NCI-H2196 (cell line): ENCODE data around the gene PIK3C3.
"Not testable (repeated sequence)": the region's sequence is repeated elsewhere in the genome, so short reads cannot be mapped to it uniquely, and the experiment has no call there.

Experiments
- DNase-seq: peaks from one replicate; lab custom pipeline; 2025; ENCODE audit not compliant: unreplicated experiment; lab: John Stamatoyannopoulos, UW

The PIK3C3 gene

DNA sequence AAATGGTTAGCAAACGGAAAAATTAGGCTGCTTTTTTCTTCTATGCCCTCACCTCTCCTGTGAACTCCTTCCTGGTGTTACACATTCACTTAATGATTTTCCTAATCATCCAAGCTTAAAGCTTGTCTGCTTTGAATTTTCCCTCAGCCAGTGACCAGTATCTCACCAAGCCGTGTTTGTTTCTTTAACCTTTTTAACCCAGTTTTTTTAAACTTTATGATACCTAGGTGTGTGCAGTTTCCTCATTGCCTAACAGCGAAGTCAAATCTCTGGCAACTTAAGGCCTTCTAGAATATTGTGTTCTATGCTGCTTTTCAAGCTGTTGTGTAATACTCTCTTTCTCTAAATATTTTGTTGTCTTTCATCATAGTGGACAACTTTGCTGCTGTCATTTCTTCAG lies 113.0 kb downstream of the PIK3C3 start:
- no peak for DNase-seq

- DNase-seq: no peak
Measured at GRCh38 chr18:42069036-42069435, 114.0 kb downstream of the PIK3C3 start.

- no peak for DNase-seq
Measured at GRCh38 chr18:42072407-42072806, 117.4 kb downstream of the PIK3C3 start.

DNA sequence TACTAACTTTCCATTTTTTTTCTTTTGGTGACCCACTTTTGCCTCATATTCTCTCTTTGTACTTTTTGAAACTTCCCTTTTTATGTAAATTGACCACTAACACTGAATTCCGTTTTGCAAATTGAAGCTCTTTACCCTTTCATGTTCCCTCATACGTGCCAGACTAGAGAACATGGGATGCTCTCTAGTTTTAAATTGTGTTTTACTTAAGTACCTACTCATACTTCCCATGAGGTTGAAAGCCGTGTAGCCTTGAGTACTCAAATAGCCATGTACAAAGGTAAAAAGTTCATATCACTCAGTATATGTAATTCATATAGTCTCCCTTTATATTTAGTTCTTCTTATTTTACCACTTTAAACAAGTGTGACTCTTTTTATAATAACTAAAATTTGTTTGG lies 119.7 kb downstream of the PIK3C3 start:
- DNase-seq: no peak

GRCh38 chr18:42078711-42079110 lies 123.7 kb downstream of the PIK3C3 start:
- no peak for DNase-seq

GRCh38 chr18:42080340-42080739 lies 125.3 kb downstream of the PIK3C3 start:
- DNase-seq: no peak

DNA sequence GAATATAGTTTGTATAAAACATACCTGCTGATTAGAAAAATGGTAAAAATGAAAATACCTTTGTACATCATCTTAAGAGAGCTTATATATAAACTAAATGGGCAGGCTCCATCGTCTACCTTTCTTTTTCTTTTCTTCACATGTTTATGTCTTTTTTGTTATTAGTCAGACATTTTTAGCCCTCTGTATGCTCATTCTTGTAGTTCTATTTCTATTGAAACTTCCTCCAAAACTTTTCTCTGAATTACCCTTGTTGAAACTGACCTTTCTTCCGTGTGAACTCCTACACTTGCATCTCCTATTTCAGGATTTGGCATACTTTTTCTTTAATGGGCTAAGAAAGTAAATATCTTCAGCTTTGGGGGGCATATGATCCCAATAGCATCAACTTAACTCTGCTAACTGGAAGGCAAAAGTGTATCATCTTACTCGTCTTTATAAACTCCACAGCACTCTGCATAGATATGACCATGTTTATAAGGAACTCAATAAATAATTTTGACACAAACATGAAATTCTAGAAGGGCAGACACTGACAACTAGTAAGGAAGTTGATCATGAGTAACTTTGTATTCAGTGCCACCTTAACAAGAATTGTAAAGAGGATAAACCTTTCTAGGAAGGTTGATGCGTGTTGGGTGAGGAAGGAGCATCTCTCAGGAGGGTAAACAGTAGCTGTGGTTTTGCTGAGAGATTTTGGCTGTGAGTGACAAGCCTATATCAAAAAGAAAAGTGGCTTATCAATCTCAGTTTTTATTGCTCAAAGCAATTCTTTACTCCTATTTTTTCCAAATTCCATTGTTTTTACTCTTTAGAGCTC lies 127.6 kb downstream of the PIK3C3 start:
- no peak for DNase-seq

- DNase-seq: no peak
Measured at GRCh38 chr18:42086288-42086687, 131.3 kb downstream of the PIK3C3 start.

DNA sequence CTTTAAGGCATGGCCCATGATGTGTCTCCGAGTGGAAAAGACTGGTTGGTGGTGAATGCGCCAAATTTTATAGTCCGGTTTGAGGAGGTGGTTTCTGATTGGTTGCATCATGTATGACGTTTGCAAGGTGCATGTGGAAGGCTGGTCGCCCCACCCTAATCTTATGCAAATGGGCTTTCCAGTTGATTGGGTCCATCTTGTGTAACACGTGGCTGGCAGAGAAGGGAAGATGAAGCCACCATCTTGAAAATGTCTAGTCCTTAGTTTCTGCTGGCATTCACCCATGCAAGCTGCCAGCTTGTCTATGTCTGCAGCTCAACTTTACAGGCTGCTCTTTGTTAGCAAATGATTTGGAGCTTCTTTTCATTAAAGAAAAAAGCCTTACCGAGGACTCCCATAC lies 132.2 kb downstream of the PIK3C3 start:
- no peak for DNase-seq

GRCh38 chr18:42087876-42088275 lies 132.8 kb downstream of the PIK3C3 start:
- DNase-seq: no peak

DNA sequence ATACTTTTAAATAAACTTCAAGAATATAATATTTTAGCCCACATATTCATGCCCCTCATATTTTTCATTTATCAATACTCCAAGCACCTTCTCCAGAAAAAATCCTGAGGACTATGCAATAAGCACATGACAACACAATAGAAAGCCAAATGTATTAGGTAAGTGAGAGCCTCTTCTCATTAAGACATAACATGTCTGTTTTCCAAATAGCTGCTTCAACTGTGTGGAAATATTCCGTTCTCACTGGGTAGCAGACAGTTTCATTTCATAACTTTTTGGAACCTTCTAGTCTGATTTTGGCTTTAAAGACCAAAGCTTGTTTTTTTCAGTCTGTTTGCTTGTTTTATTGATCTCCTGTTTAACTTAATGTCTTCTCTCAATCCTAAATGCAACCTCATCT lies 137.8 kb downstream of the PIK3C3 start:
- no peak for DNase-seq

DNA sequence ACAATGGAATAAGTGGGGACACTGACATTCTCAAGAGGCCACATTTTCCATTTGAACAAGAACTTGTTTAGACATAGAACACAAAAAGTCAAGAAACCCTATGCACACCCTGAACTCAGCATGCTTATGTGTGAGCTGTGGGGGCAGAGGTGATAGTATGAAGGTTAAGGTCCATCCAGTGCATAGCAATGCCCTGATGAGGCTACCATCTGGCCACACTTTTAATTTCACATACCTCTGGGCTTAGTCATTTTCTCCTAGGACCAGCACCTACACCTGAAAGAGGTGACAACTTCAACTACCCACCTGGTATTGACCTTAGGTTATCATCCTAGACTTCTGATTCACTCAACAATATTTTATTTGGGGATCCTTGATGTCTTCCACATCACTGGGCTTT lies 139.8 kb downstream of the PIK3C3 start:
- no peak for DNase-seq

- DNase-seq: no peak
Measured at GRCh38 chr18:42095732-42096377, 140.8 kb downstream of the PIK3C3 start.

- DNase-seq: no peak
Measured at GRCh38 chr18:42100248-42100647, 145.2 kb downstream of the PIK3C3 start.

DNA sequence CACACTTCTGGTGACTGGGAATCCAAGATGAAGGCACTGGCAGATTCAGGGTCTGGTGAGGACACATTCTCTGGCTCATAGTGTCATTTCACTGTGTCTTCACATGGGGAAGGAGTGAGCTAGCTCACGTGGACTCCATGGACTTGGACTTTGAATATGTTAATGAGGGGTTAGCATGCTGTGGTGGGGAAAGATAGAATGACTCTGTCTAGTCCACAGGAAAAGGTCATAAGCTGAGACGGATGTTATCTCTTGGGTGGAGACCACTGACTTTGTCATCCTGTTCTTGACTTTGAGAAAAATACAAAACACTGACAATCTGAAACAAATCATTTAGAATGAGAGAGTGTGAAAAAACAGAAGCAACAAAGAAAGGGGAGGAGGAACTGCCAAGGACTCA lies 145.9 kb downstream of the PIK3C3 start:
- no peak for DNase-seq

GRCh38 chr18:42105394-42105793 lies 150.4 kb downstream of the PIK3C3 start:
- no peak for DNase-seq

DNA sequence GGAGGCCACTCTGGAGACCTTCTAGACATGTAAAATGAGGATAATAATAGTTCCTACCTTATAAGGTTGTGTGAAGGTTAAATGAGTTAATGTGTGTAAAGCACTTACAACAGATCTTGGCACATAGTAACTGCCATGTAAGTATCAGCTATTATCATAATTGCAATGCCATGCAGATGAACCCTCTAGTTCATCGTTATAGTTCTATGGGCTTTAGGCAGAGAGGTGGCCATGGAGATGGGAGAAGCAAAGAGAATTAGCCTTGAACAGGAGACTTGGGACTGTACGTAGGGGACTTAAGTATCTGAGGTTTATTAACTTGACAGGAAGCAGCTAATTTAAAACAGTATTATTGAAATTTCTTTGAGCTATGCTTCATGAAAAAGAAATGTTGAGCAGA lies 151.8 kb downstream of the PIK3C3 start:
- no peak for DNase-seq

GRCh38 chr18:42107287-42107686 lies 152.3 kb downstream of the PIK3C3 start:
- no peak for DNase-seq

- DNase-seq: no peak
Measured at GRCh38 chr18:42107691-42108450, 152.8 kb downstream of the PIK3C3 start.

DNA sequence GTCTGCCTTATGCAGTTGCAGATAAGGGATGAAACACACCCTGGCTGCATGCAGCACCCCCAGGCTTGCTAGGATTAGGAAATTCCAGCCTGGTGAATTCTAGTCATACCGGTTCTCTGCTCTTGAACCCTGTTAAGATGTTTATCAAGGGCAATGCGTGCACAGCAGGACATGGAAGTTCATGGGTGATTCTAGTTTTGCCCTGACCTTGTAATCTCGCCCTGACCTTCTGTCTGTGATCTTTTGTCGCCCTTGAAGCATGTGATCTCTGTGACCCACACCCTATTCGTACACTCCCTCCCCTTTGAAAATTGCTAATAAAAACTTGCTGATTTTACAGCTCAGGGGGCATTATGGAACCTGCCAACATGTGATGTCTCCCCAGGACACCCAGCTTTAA lies 157.1 kb downstream of the PIK3C3 start:
- not testable (repeated sequence) for DNase-seq

GRCh38 chr18:42112657-42113420 lies 157.8 kb downstream of the PIK3C3 start:
- DNase-seq: no peak
